T-helper 2 cell treated with Interferon-gamma antibody and Interleukin-4, amounts not matched to agents 5 μg/mL and 100 μg/mL, for 36 hours (primary cell): Measurements from ENCODE around the gene IDH3B.

Source experiments
- DNase-seq: peaks from one replicate; pipeline ENCODE4 v3.0.0; 2021; ENCODE audit warnings: low spot score
- H3K27ac Mint-ChIP-seq: one replicate; pipeline ENCODE4 v1.8.0; 2021; ENCODE audit warnings: mild to moderate bottlenecking, mixed read lengths
- H3K27me3 Mint-ChIP-seq: one replicate; pipeline ENCODE4 v1.8.0; 2021; ENCODE audit warnings: low read depth, mixed read lengths
- H3K36me3 Mint-ChIP-seq: one replicate; pipeline ENCODE4 v1.8.0; 2021; ENCODE audit warnings: low read depth, mixed read lengths
- H3K4me1 Mint-ChIP-seq: one replicate; pipeline ENCODE4 v1.8.0; 2021; ENCODE audit warnings: low read depth, mixed read lengths
- H3K4me3 Mint-ChIP-seq: one replicate; pipeline ENCODE4 v1.8.0; 2022; ENCODE audit warnings: mild to moderate bottlenecking, moderate library complexity, mixed read lengths
- H3K9me3 Mint-ChIP-seq: one replicate; pipeline ENCODE4 v1.8.0; 2021; ENCODE audit warnings: mixed read lengths

The IDH3B gene

DNA sequence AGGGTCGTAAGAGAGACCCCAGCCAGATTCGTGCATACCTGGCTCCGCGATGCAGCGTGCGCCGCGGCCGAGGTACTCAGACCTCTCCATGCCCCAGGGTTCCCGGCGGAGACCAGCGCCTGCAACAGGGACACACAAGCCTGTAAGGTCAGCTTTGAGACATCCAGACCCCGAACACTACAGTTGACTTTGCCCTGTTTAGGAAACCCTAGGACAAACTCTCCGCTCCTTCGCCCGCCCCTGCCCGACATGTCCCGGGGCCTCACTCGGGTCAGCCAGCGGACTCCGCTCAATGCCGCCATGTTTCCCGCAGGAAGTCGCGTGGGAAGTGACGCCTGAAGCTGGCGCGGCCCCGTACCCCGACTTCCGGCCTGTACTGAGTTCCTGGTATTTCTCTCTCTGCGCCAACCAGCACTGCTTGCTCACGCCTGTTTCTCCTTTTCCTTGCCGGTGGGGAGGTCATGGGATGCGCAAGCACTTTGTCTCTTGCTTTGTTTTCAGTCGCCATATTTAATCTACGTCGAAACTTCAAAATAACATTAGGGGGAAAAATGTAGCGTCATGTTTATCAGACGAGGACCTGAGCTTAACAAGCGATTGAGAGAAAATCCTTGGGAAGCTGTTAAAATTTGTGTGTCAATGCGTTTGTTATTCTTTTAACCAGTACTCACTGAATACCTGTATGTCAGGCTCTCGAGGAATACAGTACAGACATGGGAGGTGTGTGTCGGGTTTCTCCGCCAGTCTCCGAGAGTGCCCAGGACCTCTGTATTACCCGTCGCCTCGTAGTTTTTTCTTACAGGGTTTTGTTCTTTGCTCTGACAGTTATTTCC lies at the start of gene IDH3B:
Gene IDH3B (minus strand): TSS at position 330 of the 833 bp plus-strand sequence. CDS start 28 bp downstream, at position 302.
- Mint-ChIP-seq H3K4me3 (peak within 1 kb of the TSS; percentile 77), H3K9me3 (no peaks in the 10 kb centered on the region), H3K27ac (peak within 1 kb of the TSS; percentile 91), H3K27me3 (peaks cover 7% of the 10 kb centered on the region), H3K36me3 (peaks cover 35% of the 10 kb centered on the region), H3K4me1 (peaks cover 14% of the 10 kb centered on the region)
- DNase-seq = peak; percentile 93

DNA sequence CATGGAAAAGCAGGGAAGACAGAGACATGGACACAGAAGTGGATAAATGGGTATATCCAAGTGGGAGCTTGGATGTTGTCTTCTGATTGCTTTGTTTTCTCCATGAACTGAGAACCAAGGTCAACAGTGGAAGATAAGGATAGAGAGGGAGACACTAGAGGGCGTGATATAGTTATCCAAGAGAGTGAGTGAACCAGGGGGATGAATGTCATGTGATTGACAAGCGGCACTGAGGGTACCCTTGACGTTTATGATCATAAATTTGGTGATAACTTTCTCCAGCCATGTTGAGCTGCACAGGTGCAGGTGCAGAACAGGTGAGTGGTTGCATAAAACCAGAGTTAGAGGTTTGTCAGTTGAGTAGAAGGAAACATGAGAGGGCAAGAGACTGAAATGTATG lies 49.3 kb upstream of the IDH3B start:
- Mint-ChIP-seq H3K27ac (no peak overlapping the region), H3K9me3 (no peaks in the 10 kb centered on the region), H3K36me3 (no peaks in the 10 kb centered on the region), H3K4me3 (no peak overlapping the region), H3K27me3 (peaks cover 5% of the 10 kb centered on the region), H3K4me1 (no peaks in the 10 kb centered on the region)
- no peak for DNase-seq

DNA sequence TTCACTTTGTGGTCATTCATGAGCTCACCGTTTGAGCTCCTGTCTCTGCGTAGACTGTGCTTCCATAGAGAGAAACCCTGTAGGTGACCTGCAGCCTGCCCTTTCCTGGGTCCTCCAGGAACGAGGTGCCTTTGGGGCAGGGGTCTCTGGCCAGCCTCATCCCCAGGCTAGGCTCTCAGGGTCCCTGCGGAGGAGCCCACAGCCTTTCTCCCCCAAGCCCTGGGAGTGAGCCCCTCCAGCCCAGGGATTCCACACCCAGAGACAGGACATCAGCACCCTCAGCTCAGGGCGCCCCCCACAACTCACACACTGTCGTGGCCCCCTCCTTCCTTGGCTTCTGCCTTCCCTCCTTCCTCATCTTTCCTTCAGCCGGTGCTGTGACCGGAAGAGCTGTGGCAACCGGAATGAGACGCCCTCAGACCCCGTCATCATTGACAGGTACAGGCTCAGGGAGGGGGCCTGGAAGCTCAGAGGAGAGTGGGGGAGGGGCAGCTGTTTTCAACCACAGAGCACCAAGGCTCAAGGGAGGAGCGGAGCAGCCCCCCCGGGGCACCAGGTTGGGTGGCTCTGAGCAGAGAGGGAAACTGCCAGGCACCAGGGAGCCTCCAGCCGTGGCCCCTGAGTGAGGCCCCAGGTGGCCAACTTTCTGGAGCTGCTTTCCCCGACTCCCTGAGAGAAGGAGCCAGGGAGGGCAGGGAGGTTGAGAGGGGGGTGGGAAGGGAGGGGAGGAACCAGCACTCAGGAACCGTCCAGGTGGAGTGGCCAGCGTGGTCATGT lies 45.4 kb upstream of the IDH3B start:
- H3K27me3 Mint-ChIP-seq = peaks cover 2% of the 10 kb centered on the region
- no peaks in the 10 kb centered on the region for H3K36me3 Mint-ChIP-seq
- DNase-seq = no peak
- no peak overlapping the region for H3K27ac Mint-ChIP-seq
- H3K4me3 Mint-ChIP-seq = no peak overlapping the region
- H3K9me3 Mint-ChIP-seq = no peaks in the 10 kb centered on the region
- H3K4me1 Mint-ChIP-seq = no peaks in the 10 kb centered on the region

DNA sequence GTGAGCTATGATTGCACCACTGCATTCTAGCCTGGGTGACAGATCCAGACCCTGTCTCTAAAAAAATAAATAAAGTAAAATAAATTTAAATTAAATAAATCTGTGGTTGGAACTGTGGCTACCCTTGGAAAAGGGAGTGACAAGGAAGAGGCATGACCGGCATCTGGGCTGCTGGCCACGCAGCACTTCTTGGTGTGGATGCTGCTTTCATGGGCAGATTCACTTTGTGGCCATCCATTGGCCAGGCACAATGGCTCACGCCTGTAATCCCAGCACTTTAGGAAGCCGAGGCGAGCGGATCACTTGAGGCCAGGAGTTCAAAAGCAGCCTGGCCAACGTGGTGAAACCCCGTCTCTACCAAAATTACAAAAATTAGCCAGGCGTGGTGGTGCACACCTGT lies 44.6 kb upstream of the IDH3B start:
- DNase-seq = no peak
- no peaks in the 10 kb centered on the region for H3K9me3 Mint-ChIP-seq
- H3K27me3 Mint-ChIP-seq = peaks cover 2% of the 10 kb centered on the region
- H3K4me1 Mint-ChIP-seq = no peaks in the 10 kb centered on the region
- no peaks in the 10 kb centered on the region for H3K36me3 Mint-ChIP-seq
- no peak overlapping the region for H3K4me3 Mint-ChIP-seq
- no peak overlapping the region for H3K27ac Mint-ChIP-seq

DNA sequence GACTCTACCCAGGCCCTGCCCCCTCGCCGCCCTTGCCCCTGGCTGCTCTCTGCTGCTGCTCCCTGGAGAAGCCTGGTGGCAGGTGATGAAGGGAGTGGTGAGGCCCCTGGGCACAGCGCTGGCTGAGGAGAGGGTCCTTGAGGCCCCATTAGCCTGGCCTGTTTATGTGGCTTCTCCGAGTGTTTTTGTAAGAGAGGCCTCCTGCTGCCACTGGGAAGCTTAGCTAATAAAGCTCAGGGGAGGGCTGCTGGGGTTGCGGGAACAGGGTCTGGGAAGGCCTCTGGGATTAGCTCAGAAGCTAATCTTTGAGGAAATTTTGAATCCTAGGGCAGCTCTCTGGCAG lies 44.0 kb upstream of the IDH3B start:
- peaks cover 2% of the 10 kb centered on the region for H3K27me3 Mint-ChIP-seq
- H3K4me3 Mint-ChIP-seq = no peak overlapping the region
- H3K9me3 Mint-ChIP-seq = no peaks in the 10 kb centered on the region
- no peak for DNase-seq
- no peaks in the 10 kb centered on the region for H3K4me1 Mint-ChIP-seq
- H3K27ac Mint-ChIP-seq = no peak overlapping the region
- no peaks in the 10 kb centered on the region for H3K36me3 Mint-ChIP-seq

DNA sequence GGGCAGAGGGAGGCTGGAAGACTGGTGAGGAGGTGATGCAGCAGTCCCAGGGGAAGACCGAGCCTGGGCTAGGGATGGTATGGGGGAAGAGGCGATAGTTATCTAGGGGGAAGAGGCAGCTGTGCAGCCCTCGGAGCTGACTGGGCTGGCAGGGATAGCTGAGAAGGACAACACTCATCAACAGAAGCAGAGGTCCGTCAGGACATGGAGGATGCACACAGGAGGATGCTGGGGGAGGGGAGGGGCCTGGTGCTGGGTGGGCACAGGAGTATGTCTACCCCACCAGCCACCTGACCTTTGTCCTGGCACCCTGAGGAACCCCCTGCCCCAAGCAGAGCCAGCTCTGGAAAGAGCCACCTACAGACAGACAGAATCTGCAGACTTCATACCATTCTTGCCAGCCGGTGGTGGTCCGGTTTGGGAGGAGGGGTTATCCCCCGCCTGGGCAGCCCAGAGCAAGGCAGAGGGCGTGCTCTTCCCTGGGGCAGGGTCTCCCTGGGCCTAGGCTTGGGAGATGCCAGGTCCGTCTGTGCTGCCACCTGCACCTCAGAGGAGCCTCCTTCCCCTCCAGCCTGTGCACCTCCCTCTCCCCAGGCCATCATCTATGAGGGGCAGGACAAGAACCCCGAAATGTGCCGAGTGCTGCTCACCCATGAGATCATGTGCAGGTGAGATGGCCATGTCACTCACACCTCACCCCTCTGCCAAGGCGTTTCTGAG lies 43.5 kb upstream of the IDH3B start:
- Mint-ChIP-seq H3K4me1 (no peaks in the 10 kb centered on the region), H3K36me3 (no peaks in the 10 kb centered on the region), H3K27ac (no peak overlapping the region), H3K4me3 (no peak overlapping the region), H3K27me3 (peaks cover 2% of the 10 kb centered on the region), H3K9me3 (no peaks in the 10 kb centered on the region)
- no peak for DNase-seq

DNA sequence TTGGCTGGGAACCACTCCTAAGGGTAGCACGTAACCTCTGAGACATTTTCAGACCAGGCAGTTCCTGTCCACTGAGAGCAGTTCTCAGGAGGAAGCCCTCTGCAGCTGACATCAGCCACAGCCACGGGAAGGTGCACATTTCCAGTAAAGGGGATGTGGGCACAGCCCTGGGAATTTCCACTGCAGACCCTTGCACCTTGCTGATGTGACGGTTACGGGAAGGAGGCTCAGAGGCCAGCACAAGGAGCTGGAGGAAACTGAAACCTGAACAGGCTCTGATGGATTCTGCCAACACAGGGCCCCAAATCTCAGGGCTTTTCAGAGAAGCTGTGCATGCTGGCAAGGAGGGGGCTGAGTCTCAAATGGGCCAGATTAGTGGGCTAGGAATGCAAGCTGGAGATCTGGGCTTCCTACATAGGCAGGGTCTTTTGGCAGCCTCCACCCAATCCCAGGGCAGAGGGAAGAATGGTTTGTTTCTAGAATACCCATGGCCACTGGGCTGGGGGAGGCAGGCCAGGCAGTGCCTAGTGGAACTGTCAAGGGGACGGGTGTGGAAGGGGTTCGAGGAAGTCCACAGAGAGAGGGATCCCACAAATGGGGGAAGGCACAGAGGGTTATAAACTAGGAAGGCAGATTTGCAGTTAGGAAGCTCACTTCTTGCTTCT lies 42.8 kb upstream of the IDH3B start:
- DNase-seq = no peak
- Mint-ChIP-seq H3K36me3 (no peaks in the 10 kb centered on the region), H3K4me1 (no peaks in the 10 kb centered on the region), H3K27ac (no peak overlapping the region), H3K9me3 (no peaks in the 10 kb centered on the region), H3K27me3 (peaks cover 2% of the 10 kb centered on the region), H3K4me3 (no peak overlapping the region)

DNA sequence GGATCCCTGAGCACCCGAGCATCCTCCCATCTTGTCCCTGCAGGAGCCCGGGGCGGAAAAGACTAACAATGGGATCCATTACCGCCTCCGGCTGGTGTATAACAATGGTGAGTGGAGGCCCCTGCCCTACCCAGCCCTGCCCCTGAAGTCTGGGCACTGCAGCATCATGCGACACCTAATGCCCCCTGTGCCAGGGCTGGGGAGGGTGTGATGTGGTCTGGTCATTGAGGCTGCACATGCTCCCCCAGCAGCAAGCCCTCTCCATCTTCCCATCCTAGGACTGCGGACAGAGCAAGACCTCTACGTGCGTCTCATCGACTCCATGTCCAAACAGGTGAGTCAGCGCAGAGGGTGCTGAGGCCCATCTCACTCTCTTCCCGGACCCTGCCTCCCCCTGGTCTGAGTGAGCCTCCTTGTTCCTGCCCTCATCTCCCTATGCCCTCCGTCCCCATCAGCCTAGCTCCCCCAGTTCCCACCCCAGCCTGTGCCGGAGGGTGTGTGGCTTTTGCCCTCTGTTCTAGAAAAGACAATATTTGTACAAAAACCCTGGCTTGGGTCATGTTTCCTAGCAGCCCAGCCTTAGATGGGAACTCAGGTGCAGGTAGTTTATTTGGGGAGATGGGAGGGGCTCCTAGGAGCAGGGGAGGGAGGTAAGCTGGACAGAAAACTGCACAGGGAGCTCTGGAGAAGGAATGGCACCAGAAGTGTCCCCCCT lies 42.1 kb upstream of the IDH3B start:
- DNase-seq = no peak
- Mint-ChIP-seq H3K27me3 (peaks cover 2% of the 10 kb centered on the region), H3K27ac (no peak overlapping the region)

DNA sequence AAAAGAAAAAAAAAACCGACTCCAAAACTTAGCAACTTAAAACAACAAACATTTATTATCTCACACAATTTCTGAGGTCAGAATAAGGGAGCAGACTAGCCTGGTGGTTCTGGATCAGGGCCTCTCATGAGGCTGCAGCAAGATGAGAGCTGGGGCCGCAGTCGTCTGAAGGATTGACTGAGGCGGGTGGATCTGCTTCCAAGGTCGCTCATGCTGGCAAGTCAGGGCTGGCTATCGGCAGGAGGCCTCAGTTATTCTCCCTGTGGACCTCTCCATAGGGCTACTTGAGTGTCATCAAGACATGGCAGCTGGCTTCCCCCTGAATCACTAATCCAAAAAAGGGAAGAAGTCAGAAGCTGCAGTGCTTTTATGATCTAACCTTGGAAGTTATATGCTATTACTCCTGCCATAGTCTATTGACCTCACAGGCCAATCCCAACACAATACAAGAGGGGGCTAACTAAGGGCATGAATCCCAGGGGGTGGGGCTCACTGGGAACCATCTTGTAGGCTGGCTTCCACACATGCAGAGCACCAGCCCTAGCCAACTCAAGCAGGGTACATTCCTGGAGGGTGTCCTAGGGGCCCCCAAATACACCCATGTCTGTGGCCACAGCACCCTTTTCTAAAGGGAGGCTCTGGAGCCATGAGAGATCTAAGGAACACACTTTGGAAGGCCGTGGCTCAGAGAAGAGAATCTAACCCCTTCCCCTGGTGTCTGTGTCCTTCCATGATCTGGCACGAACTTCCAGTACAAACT lies 39.9 kb upstream of the IDH3B start:
- no peak overlapping the region for H3K27ac Mint-ChIP-seq
- H3K4me3 Mint-ChIP-seq = no peak overlapping the region
- DNase-seq = no peak
- no peaks in the 10 kb centered on the region for H3K36me3 Mint-ChIP-seq
- H3K27me3 Mint-ChIP-seq = peaks cover 4% of the 10 kb centered on the region
- H3K4me1 Mint-ChIP-seq = no peaks in the 10 kb centered on the region
- H3K9me3 Mint-ChIP-seq = no peaks in the 10 kb centered on the region

More for the DNA sequence above, 42.1 kb upstream of the IDH3B start:
- no peak overlapping the region for H3K4me3 Mint-ChIP-seq
- no peaks in the 10 kb centered on the region for H3K9me3 Mint-ChIP-seq
- H3K36me3 Mint-ChIP-seq = no peaks in the 10 kb centered on the region
- no peaks in the 10 kb centered on the region for H3K4me1 Mint-ChIP-seq

DNA sequence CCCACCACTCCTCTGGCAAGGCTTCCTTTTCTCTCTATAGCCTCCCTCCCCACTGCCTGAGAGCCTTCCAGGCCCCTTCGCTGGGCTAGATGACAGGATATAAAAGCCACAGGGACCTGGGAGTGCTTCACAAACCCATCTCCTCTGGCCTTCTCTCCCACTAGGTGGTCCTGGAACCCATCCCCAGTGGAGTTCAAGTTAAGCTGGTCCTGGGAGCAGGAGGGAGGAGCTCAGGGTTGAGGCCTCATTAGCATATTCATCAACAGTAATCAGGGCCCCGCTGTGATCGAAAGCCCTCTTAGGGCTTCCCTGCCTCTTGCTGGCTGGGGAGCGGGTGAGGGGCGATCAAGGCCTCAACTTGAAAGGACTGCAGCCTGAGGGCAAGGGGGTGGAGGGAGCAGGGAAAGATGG lies 37.7 kb upstream of the IDH3B start:
- Mint-ChIP-seq H3K4me3 (no peak overlapping the region), H3K27me3 (peaks cover 8% of the 10 kb centered on the region), H3K4me1 (no peaks in the 10 kb centered on the region), H3K9me3 (no peaks in the 10 kb centered on the region), H3K27ac (no peak overlapping the region), H3K36me3 (no peaks in the 10 kb centered on the region)
- no peak for DNase-seq

DNA sequence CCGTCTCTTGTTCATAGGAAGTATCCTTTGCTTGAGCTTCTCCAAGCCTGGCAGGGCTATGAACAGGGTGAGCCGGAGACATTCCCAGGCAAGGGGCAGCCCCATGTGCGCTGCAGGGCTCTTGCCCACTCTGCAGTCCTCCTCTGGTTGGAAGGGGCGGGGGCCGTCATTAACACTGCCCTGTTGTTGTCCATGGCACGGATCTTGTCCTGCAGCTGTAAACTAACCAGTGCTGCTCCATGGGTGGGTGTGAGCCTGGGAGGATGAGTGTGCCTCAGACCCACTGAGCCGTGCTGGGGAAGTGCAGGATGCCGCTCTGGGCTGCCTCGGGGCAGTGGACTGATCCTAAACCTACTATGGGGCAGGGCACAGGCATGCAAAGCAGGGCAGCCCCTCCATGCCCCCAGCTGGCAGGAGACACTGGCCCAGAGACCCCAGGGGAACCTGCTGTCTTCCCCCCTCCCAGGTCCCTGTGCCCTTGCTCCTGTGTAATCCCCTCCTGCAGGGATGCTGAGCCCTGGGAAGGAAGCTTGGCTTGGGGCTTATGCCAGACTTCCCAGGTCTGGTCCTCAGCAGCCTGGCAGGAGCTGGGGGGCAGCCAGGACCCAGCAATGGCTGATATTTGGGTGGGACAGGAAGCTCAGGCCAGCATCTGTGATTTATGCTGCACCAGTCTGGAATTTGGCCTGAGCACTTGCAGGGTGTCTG lies 37.1 kb upstream of the IDH3B start:
- H3K27me3 Mint-ChIP-seq = peaks cover 13% of the 10 kb centered on the region
- H3K4me3 Mint-ChIP-seq = no peak overlapping the region
- H3K4me1 Mint-ChIP-seq = no peaks in the 10 kb centered on the region
- H3K9me3 Mint-ChIP-seq = no peaks in the 10 kb centered on the region
- H3K36me3 Mint-ChIP-seq = no peaks in the 10 kb centered on the region
- no peak overlapping the region for H3K27ac Mint-ChIP-seq
- DNase-seq = no peak

DNA sequence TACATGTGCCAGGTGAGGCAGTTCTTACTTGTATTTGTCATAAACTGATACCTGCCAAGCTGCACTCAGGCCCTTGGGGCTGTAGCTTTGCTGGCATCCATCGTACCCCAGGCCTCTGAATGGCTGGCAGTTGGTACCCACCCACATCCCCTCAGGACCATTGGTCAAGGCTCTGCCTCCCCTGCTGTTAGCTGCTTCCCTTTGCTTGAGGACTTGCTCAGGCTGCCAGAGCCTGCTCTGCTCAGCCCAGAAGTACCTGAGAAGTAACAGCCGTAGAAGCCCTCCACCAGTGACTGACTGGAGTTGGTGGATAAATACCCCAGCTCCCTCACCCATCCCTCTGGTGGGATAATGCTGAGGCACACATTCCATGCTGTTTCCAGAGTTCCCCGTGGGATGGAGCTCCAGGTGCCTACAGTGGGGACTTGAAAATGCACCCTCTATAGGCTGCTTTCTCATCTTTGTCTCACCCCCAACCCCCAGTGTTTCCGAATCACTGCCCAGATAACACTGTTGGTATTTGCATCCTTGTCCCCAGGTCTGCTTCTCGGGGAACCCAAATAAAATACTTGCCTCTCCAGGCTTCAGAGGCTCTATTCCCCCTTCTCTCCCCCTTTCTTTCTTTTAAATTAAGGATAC lies 35.9 kb upstream of the IDH3B start:
- DNase-seq = no peak
- no peak overlapping the region for H3K27ac Mint-ChIP-seq
- H3K4me3 Mint-ChIP-seq = no peak overlapping the region
- peaks cover 25% of the 10 kb centered on the region for H3K27me3 Mint-ChIP-seq
- H3K4me1 Mint-ChIP-seq = peaks cover 2% of the 10 kb centered on the region
- H3K36me3 Mint-ChIP-seq = peaks cover 1% of the 10 kb centered on the region
- no peaks in the 10 kb centered on the region for H3K9me3 Mint-ChIP-seq
